PFSK-1 (cell line): ENCODE measurements around the gene ADARB1.

Experiments
- FOXP2 ChIP-seq: optimal IDR thresholded peaks from 2 replicates; pipeline ENCODE3; 2011; ENCODE audit warnings: borderline replicate concordance, control low read depth, inconsistent platforms; ENCODE audit not compliant: insufficient read depth; ENCODE audit errors: extremely low read length, extremely low read depth
- POLR2AphosphoS5 ChIP-seq: IDR thresholded peaks from 2 replicates; pipeline ENCODE4 v1.6.1; 2012; ENCODE audit warnings: low read depth, mild to moderate bottlenecking, control low read depth, low read length, moderate library complexity
- SIN3A ChIP-seq: IDR thresholded peaks from 2 replicates; pipeline ENCODE4 v1.6.1; 2012; ENCODE audit warnings: mild to moderate bottlenecking, low read length, moderate library complexity, borderline replicate concordance; ENCODE audit not compliant: insufficient read depth
- TAF1 ChIP-seq: IDR thresholded peaks from 2 replicates; pipeline ENCODE4 v1.6.1; 2012; ENCODE audit warnings: low read length, control low read depth, borderline replicate concordance; ENCODE audit not compliant: insufficient read depth
- TF ChIP-seq, protein P1 (sequence below), 2 experiments: IDR thresholded peaks; 2 replicates each; pipeline versions ENCODE4 v1.6.1 to v1.8.0; 2011 to 2012; ENCODE audit warnings: low read depth in 2 of 2, low read length in 2 of 2, control low read depth in 1 of 2, inconsistent platforms in 1 of 2, mild to moderate bottlenecking in 1 of 2, moderate library complexity in 1 of 2; ENCODE audit not compliant: insufficient read depth in 1 of 2

Gene ADARB1

DNA sequence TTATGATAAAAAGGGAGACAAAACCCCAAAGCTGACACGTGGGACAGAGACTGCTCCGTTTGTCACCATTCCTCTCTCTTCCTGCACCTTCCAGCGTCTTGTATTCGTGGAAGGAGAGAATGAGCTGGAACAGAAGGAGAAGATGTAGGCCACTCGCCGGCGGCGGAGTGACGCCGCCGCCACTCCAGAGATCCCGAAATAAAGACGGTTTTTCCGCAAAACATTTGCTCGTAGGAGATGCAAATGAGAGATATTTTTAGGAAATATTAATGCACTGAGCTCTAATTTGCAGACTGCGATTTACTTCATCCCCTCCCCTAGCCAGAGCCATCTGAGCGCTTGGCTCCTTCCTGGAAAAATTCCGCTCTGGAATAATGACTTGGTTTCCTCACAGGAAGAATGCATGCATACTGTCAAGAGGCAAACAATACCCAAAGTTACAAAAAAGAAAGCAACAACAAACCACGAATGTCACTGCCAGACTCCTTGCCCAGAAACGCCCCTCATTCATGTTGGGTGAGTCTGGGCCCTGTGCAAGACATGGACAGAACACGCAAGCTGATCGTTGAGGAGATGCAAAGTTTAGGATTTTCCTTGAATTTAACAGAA lies 18.0 kb upstream of the ADARB1 start:
- TF ChIP-seq FOXP2: no peak
- no peak for TF ChIP-seq TAF1
- TF ChIP-seq POLR2AphosphoS5: no peak
- TF ChIP-seq, protein P1, sequence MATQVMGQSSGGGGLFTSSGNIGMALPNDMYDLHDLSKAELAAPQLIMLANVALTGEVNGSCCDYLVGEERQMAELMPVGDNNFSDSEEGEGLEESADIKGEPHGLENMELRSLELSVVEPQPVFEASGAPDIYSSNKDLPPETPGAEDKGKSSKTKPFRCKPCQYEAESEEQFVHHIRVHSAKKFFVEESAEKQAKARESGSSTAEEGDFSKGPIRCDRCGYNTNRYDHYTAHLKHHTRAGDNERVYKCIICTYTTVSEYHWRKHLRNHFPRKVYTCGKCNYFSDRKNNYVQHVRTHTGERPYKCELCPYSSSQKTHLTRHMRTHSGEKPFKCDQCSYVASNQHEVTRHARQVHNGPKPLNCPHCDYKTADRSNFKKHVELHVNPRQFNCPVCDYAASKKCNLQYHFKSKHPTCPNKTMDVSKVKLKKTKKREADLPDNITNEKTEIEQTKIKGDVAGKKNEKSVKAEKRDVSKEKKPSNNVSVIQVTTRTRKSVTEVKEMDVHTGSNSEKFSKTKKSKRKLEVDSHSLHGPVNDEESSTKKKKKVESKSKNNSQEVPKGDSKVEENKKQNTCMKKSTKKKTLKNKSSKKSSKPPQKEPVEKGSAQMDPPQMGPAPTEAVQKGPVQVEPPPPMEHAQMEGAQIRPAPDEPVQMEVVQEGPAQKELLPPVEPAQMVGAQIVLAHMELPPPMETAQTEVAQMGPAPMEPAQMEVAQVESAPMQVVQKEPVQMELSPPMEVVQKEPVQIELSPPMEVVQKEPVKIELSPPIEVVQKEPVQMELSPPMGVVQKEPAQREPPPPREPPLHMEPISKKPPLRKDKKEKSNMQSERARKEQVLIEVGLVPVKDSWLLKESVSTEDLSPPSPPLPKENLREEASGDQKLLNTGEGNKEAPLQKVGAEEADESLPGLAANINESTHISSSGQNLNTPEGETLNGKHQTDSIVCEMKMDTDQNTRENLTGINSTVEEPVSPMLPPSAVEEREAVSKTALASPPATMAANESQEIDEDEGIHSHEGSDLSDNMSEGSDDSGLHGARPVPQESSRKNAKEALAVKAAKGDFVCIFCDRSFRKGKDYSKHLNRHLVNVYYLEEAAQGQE (IDR thresholded peaks at IDR 0.05; ENCODE audit: insufficient read depth in 1 of 2, low read depth in 2 of 2, low read length in 2 of 2): no peak

DNA sequence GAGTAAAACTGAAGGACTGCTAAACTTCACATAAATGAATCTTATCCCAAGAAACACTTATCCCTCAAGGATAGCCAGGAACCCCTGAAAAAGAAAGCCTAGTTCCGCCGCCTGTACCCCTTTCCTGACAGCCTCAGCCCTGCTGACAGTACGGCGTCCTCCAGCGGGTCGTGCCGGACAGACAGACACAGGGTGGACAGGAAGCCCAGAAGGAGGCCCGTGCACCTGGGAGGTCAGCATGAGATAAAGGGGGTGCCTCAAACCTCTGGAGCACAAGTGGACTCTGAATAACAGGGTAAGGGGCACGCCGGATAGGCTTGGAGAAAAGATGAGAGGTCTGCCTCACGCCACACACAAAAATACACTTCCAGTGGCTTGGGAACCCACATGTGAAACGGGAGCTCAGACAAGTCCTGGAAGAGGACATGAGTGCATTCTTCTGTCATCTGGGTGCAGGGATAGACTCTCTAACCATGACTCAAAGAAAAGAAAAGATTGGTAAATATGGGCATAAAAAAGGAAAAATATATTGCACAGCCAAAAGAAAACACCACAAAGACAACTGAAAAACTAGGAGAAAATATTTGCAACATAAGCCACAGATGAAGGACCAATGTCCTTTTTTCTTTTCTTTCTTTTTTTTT lies 17.3 kb upstream of the ADARB1 start:
- TF ChIP-seq FOXP2 (no peak), SIN3A (no peak), POLR2AphosphoS5 (no peak), TAF1 (no peak)
- TF ChIP-seq, protein P1 (IDR thresholded peaks at IDR 0.05; ENCODE audit: insufficient read depth in 1 of 2, low read depth in 2 of 2, low read length in 2 of 2): no peak

DNA sequence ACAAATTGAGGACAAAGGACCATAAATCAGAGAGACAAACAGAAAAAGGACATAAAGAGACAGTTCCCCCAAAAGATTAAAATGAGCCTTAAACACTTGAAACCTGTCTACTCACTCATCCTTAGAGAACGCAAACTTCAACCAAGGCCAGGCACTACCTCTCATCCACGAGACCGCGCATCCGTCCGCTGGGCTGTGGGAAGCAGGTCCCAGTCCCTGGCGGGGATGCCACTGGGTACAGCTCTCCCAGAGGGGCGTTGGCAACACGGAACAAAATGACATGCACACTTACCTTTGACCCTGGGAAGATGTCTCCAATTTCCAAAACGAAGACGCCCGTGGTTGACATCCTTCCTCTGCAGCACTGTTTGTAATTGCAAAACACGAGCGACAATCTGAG lies 16.5 kb upstream of the ADARB1 start:
- TF ChIP-seq FOXP2: no peak
- no peak for TF ChIP-seq POLR2AphosphoS5
- no peak for TF ChIP-seq SIN3A
- TF ChIP-seq, protein P1 (IDR thresholded peaks at IDR 0.05; ENCODE audit: insufficient read depth in 1 of 2, low read depth in 2 of 2, low read length in 2 of 2): no peak
- TF ChIP-seq TAF1: no peak

DNA sequence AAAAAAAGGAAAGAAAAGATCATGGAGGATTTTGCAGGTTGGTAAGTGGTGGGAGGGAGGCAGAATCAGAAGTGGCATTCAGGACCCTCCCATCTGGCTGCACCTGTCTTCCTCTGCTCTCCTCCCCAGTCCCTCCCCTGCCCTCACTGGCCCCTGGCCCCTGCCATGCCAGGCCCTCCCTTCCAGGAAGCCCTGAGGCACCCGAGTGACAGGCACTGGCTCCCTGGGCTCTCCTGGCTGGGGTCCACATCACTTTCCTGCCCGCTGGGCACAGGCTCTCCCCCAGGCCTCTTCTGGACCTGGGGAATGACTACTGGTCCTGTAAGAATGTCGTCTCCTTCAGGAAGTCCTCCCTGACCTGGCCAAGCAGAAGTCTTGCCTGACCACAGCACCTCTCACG lies 15.3 kb upstream of the ADARB1 start:
- TF ChIP-seq FOXP2: no peak
- TF ChIP-seq TAF1: no peak
- TF ChIP-seq SIN3A: no peak
- TF ChIP-seq, protein P1 (IDR thresholded peaks at IDR 0.05; ENCODE audit: insufficient read depth in 1 of 2, low read depth in 2 of 2, low read length in 2 of 2): no peak
- no peak for TF ChIP-seq POLR2AphosphoS5

DNA sequence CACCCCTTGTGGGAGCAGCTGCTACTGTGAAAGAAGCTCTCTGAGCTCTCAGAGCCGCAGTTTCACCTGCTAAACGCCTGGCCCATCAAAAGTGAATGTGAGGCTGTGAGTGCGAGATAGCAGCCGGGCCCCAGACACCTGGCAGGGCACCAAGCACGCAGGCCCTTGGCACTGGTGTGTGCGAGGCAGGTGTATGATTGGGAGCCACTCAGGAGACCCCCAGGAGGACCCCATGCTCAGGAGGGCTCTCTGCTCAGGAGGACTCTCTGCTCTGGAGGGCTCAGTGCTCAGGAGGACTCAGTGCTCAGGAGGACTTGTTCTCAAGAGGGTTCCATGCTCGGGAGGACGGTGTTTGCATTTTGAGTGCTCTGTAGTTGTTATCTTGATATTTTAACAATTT lies 14.3 kb upstream of the ADARB1 start:
- TF ChIP-seq FOXP2 (no peak), POLR2AphosphoS5 (no peak), TAF1 (no peak), SIN3A (no peak)
- TF ChIP-seq, protein P1 (IDR thresholded peaks at IDR 0.05; ENCODE audit: insufficient read depth in 1 of 2, low read depth in 2 of 2, low read length in 2 of 2): no peak
